ENCODE results near the gene GTPBP6. TPM values are rescaled to one million over a fixed set of nuclear protein-coding genes. Genes with fewer than 3 reads are reported as not detected.

GTPBP6 gene
- total RNA-seq, 1 experiment from 2014 or later: 41.6 TPM

GRCh38 chrX:344371-344901, 25.8 kb upstream of the GTPBP6 start:
- H3K4me3 ChIP-seq (replicated peaks in 1 of 2; ENCODE audit: low read depth in 1 of 2, low read length in 2 of 2): no peak overlapping the region
- H3K4me2 ChIP-seq (ENCODE audit: low read length): no peak overlapping the region
- H3K9ac ChIP-seq (ENCODE audit: low read length): no peak overlapping the region
- POLR2A ChIA-PET: no interaction called here
- no TSS peak for BruUV-seq (replicated peaks)
- no peaks in the 10 kb centered on the region for H3K9me2 ChIP-seq (ENCODE audit: insufficient read depth)
- H3K4me1 ChIP-seq (ENCODE audit: control insufficient read depth in 1 of 2, insufficient read depth in 2 of 2, low read length in 2 of 2): no peaks in the 10 kb centered on the region
- DNase-seq (ENCODE audit: low read depth, low spot score) (no peak), ATAC-seq (no peak)
- TF ChIP-seq TCF7L2 (IDR thresholded peaks at IDR 0.05; ENCODE audit: borderline replicate concordance, extremely low read depth, insufficient read depth, insufficient read length) (no peak), EZH2phosphoT487 (IDR thresholded peaks at IDR 0.05; ENCODE audit: borderline replicate concordance) (no peak)
- no peak overlapping the region for H3K27ac ChIP-seq (ENCODE audit: low read depth, low read length)
- no peaks in the 10 kb centered on the region for H3K9me3 ChIP-seq (ENCODE audit: control insufficient read depth in 1 of 2, insufficient read depth in 1 of 2, low read depth in 1 of 2, low read length in 2 of 2)
- H4K20me1 ChIP-seq (ENCODE audit: insufficient read depth): no peaks in the 10 kb centered on the region
- intact Hi-C loops (cut with micrococcal nuclease): no loop called here
- no peak overlapping the region for H2AFZ ChIP-seq (ENCODE audit: low read depth, low read length, poor library complexity, severe bottlenecking)
- CTCF ChIA-PET: no interaction called here
- no peaks in the 10 kb centered on the region for H3K79me2 ChIP-seq (ENCODE audit: insufficient read depth, low read length)
- no peaks in the 10 kb centered on the region for H3K27me3 ChIP-seq (ENCODE audit: insufficient read depth, low read length)
- RAD21 ChIA-PET (ENCODE audit: low non-redundant PET in 1 of 2, low total read pairs in 2 of 2, uncharacterized antibody in 2 of 2, unreplicated experiment in 2 of 2): no interaction called here
- H3K36me3 ChIP-seq (ENCODE audit: control insufficient read depth in 1 of 2, insufficient read depth in 2 of 2, low read length in 2 of 2): no peaks in the 10 kb centered on the region

GRCh38 chrX:341541-342101, 23.0 kb upstream of the GTPBP6 start:
- BruUV-seq (replicated peaks): no TSS peak
- TF ChIP-seq EGR1 (IDR thresholded peaks at IDR 0.05; ENCODE audit: low read depth) (no peak), FOSL1 (IDR thresholded peaks at IDR 0.05; ENCODE audit: low read depth) (no peak), ZBTB33 (IDR thresholded peaks at IDR 0.05; ENCODE audit: extremely low read depth, insufficient replicate concordance, low read length) (no peak), REST (IDR thresholded peaks at IDR 0.05; ENCODE audit: low read depth) (no peak), ELF1 (IDR thresholded peaks at IDR 0.05; ENCODE audit: borderline replicate concordance, low read depth) (no peak), SP1 (IDR thresholded peaks at IDR 0.05; ENCODE audit: low read depth) (no peak), CEBPB (IDR thresholded peaks at IDR 0.05; ENCODE audit: low read depth) (no peak), EZH2phosphoT487 (IDR thresholded peaks at IDR 0.05; ENCODE audit: borderline replicate concordance) (no peak), YY1 (IDR thresholded peaks at IDR 0.05; ENCODE audit: extremely low read depth, insufficient replicate concordance, low read depth, low read length) (no peak), TCF7L2 (IDR thresholded peaks at IDR 0.05; ENCODE audit: borderline replicate concordance, extremely low read depth, insufficient read depth, insufficient read length) (no peak), POLR2A (IDR thresholded peaks at IDR 0.05; ENCODE audit: borderline replicate concordance, extremely low read depth, insufficient read depth, insufficient read length) (no peak)
- no peak overlapping the region for H3K27ac ChIP-seq (ENCODE audit: low read depth, low read length)
- H2AFZ ChIP-seq (ENCODE audit: low read depth, low read length, poor library complexity, severe bottlenecking): no peak overlapping the region
- CTCF ChIA-PET: no interaction called here
- POLR2A ChIA-PET: no interaction called here
- intact Hi-C loops (cut with micrococcal nuclease): no loop called here
- H3K27me3 ChIP-seq (ENCODE audit: insufficient read depth, low read length): no peaks in the 10 kb centered on the region
- RAD21 ChIA-PET (ENCODE audit: low non-redundant PET in 1 of 2, low total read pairs in 2 of 2, uncharacterized antibody in 2 of 2, unreplicated experiment in 2 of 2): no interaction called here
- H3K4me3 ChIP-seq (replicated peaks in 1 of 2; ENCODE audit: low read depth in 1 of 2, low read length in 2 of 2): no peak overlapping the region
- H4K20me1 ChIP-seq (ENCODE audit: insufficient read depth): no peaks in the 10 kb centered on the region
- no peaks in the 10 kb centered on the region for H3K9me2 ChIP-seq (ENCODE audit: insufficient read depth)
- no peaks in the 10 kb centered on the region for H3K79me2 ChIP-seq (ENCODE audit: insufficient read depth, low read length)
- no peaks in the 10 kb centered on the region for H3K9me3 ChIP-seq (ENCODE audit: control insufficient read depth in 1 of 2, insufficient read depth in 1 of 2, low read depth in 1 of 2, low read length in 2 of 2)
- H3K4me2 ChIP-seq (ENCODE audit: low read length): no peak overlapping the region
- ATAC-seq (no peak), DNase-seq (ENCODE audit: low read depth, low spot score) (no peak)
- no peak overlapping the region for H3K9ac ChIP-seq (ENCODE audit: low read length)
- no peaks in the 10 kb centered on the region for H3K36me3 ChIP-seq (ENCODE audit: control insufficient read depth in 1 of 2, insufficient read depth in 2 of 2, low read length in 2 of 2)
- no peaks in the 10 kb centered on the region for H3K4me1 ChIP-seq (ENCODE audit: control insufficient read depth in 1 of 2, insufficient read depth in 2 of 2, low read length in 2 of 2)

Measured in HCT116 (cell line).